HCT116 (cell line): ENCODE measurements around the gene SLC12A4.

Experiments used
- SP1 ChIP-seq: IDR thresholded peaks from 2 replicates; pipeline ENCODE4 v1.6.1; 2012; ENCODE audit warnings: low read depth
- TCF7L2 ChIP-seq: IDR thresholded peaks from 2 replicates; pipeline ENCODE4 v1.7.0; 2011; ENCODE audit warnings: borderline replicate concordance, inconsistent platforms; ENCODE audit not compliant: insufficient read depth, insufficient read length; ENCODE audit errors: extremely low read depth
- TF ChIP-seq, protein P1 (sequence below), 3 experiments: fragments of 200-600 bp in 1 of 3; sonication (generic) in 1 of 3; IDR thresholded peaks in 2 of 3; conservative IDR thresholded peaks in 1 of 3; 2 replicates each; pipeline ENCODE4 v1.5.1; 2012 to 2017; ENCODE audit warnings: low read depth in 2 of 3, low read length in 2 of 3, antibody characterized with exemption in 1 of 3, borderline replicate concordance in 1 of 3, control low read depth in 1 of 3, mild to moderate bottlenecking in 1 of 3, mixed read lengths in 1 of 3, mixed run types in 1 of 3, moderate library complexity in 1 of 3; ENCODE audit not compliant: insufficient read depth in 1 of 3

DNA sequence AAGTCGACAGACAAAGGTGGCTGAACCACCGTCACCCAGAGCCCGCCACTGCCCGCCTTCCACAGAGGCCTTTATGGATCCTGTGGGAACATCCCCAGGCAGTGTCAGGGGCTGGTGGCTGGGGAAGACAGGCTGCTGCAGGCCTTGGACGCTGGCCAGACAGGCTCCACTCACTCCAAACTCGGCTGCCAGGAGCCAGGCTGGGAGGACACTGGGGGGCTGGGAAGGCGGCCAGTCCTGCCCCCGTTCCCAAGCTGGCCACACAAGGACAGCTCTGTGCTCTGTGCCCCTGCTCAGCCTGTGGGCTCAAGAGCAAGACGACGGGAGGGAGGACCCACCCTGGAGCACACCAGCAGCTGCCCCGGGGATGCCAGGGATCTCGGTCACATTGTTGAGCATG lies 17.0 kb downstream of the SLC12A4 start:
- TF ChIP-seq, protein P1, sequence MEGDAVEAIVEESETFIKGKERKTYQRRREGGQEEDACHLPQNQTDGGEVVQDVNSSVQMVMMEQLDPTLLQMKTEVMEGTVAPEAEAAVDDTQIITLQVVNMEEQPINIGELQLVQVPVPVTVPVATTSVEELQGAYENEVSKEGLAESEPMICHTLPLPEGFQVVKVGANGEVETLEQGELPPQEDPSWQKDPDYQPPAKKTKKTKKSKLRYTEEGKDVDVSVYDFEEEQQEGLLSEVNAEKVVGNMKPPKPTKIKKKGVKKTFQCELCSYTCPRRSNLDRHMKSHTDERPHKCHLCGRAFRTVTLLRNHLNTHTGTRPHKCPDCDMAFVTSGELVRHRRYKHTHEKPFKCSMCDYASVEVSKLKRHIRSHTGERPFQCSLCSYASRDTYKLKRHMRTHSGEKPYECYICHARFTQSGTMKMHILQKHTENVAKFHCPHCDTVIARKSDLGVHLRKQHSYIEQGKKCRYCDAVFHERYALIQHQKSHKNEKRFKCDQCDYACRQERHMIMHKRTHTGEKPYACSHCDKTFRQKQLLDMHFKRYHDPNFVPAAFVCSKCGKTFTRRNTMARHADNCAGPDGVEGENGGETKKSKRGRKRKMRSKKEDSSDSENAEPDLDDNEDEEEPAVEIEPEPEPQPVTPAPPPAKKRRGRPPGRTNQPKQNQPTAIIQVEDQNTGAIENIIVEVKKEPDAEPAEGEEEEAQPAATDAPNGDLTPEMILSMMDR (IDR thresholded peaks at IDR 0.05 in 2 of 3, conservative IDR thresholded peaks at IDR 0.05 in 1 of 3; ENCODE audit: borderline replicate concordance in 1 of 3, insufficient read depth in 1 of 3, low read depth in 2 of 3, low read length in 2 of 3), result no peak
- TF ChIP-seq SP1, result no peak
- TF ChIP-seq TCF7L2, result no peak
